Measurements from ENCODE around the gene CERS6.

DNA sequence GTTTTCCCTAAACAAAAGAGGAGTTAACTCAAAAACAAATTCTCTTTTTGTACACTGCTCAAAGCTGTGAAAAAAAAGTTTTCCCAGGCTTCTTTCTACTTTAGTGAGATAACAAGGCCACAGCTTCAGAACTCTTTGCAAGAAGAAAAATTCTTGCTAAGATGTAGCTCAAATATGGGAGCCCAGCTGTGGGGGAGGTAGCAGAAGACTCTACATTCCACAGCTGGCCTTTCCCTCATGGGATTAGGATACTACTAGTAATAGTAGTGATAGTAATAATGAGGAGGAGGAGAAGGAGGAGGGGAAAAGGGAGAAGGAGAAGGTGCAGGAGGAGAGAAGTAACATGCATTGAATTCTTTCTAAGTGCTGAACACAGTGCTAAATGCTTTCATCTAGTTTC lies 19.2 kb upstream of the CERS6 start:
- TF ChIP-seq, protein P1, sequence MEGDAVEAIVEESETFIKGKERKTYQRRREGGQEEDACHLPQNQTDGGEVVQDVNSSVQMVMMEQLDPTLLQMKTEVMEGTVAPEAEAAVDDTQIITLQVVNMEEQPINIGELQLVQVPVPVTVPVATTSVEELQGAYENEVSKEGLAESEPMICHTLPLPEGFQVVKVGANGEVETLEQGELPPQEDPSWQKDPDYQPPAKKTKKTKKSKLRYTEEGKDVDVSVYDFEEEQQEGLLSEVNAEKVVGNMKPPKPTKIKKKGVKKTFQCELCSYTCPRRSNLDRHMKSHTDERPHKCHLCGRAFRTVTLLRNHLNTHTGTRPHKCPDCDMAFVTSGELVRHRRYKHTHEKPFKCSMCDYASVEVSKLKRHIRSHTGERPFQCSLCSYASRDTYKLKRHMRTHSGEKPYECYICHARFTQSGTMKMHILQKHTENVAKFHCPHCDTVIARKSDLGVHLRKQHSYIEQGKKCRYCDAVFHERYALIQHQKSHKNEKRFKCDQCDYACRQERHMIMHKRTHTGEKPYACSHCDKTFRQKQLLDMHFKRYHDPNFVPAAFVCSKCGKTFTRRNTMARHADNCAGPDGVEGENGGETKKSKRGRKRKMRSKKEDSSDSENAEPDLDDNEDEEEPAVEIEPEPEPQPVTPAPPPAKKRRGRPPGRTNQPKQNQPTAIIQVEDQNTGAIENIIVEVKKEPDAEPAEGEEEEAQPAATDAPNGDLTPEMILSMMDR (IDR thresholded peaks at IDR 0.05), result no peak
- no peak for TF ChIP-seq POLR2A (IDR thresholded peaks at IDR 0.05)
